H1 (cell line): Measurements from ENCODE around the gene NUP133. TPM values are rescaled to one million over a fixed set of nuclear protein-coding genes. Genes with fewer than 3 reads are reported as not detected.

Experiments used
- CTCF ChIA-PET: fragments of 300-600 bp; sonication (Branson Sonifier 250); formaldehyde crosslinking; loops from one replicate; lab custom pipeline; 2021; ENCODE audit not compliant: partially characterized antibody; lab: Charles Lee
- POLR2A ChIA-PET: fragments of 300-600 bp; sonication (Branson Sonifier 250); formaldehyde crosslinking; loops from one replicate; lab custom pipeline; 2021; ENCODE audit warnings: inconsistent platforms; ENCODE audit not compliant: partially characterized antibody; lab: Charles Lee
- DNase-seq, 2 experiments: peaks; one replicate each; pipeline versions ENCODE4 v3.0.0 to v3.0.0-alpha.2; 2010 to 2022; ENCODE audit warnings: low spot score in 2 of 2, low read depth in 1 of 2, mixed read lengths in 1 of 2
- FAIRE-seq: peaks from 2 replicates; lab custom pipeline; 2011; peaks lifted over from hg19 to GRCh38; lab: Jason Lieb, UNC
- H2AFZ ChIP-seq: 2 replicates; pipeline ENCODE4 v1.8.1; 2012; ENCODE audit warnings: low read length, inconsistent platforms
- H2AK5ac ChIP-seq: 2 replicates; pipeline ENCODE4 v1.6.1; 2013; ENCODE audit warnings: low read depth, low read length
- H2BK120ac ChIP-seq: replicated peaks from 2 replicates; pipeline ENCODE3; 2013; ENCODE audit warnings: low read depth, low read length, inconsistent platforms
- H2BK12ac ChIP-seq: 2 replicates; pipeline ENCODE4 v1.6.1; 2013; ENCODE audit warnings: low read depth, low read length
- H2BK15ac ChIP-seq: 2 replicates; pipeline ENCODE4 v1.6.1; 2013; ENCODE audit warnings: low read length
- H2BK20ac ChIP-seq: 2 replicates; pipeline ENCODE4 v1.6.1; 2013; ENCODE audit warnings: low read length
- H2BK5ac ChIP-seq: 2 replicates; pipeline ENCODE4 v1.6.1; 2013; ENCODE audit warnings: low read depth, low read length
- H3K14ac ChIP-seq: 2 replicates; pipeline ENCODE4 v1.6.1; 2013; ENCODE audit warnings: inconsistent platforms; ENCODE audit not compliant: insufficient read length
- H3K18ac ChIP-seq: 2 replicates; pipeline ENCODE4 v1.6.1; 2013; ENCODE audit warnings: low read length; ENCODE audit errors: extremely low read depth
- H3K23ac ChIP-seq: 2 replicates; pipeline ENCODE4 v1.6.1; 2013; ENCODE audit warnings: inconsistent platforms; ENCODE audit not compliant: insufficient read length
- H3K23me2 ChIP-seq: 2 replicates; pipeline ENCODE4 v1.6.1; 2013; ENCODE audit warnings: low read depth, low read length
- H3K27ac ChIP-seq: 2 replicates; pipeline ENCODE4 v1.6.1; 2011; ENCODE audit warnings: low read depth, low read length, inconsistent platforms
- H3K27me3 ChIP-seq, 4 experiments: replicated peaks in 1 of 4; 1 replicate in 1 of 4; 2 replicates in 3 of 4; pipeline versions ENCODE4 v1.6.1 to v1.8.1; 2011 to 2013; ENCODE audit warnings: low read length in 3 of 4, mild to moderate bottlenecking in 3 of 4, inconsistent platforms in 2 of 4, mixed read lengths in 2 of 4, moderate library complexity in 1 of 4; ENCODE audit not compliant: control insufficient read depth in 3 of 4, insufficient read depth in 3 of 4; ENCODE audit errors: extremely low read depth in 1 of 4
- H3K36me3 ChIP-seq, 4 experiments: 2 replicates each; pipeline versions ENCODE4 v1.6.1 to v1.8.1; 2011 to 2013; ENCODE audit warnings: mild to moderate bottlenecking in 4 of 4, low read length in 3 of 4, moderate library complexity in 2 of 4, control low read depth in 1 of 4, inconsistent platforms in 1 of 4; ENCODE audit not compliant: insufficient read depth in 4 of 4, control insufficient read depth in 2 of 4
- H3K4ac ChIP-seq: replicated peaks from 2 replicates; pipeline ENCODE3; 2013; ENCODE audit warnings: low read length, low read depth, mixed read lengths, inconsistent platforms; ENCODE audit not compliant: insufficient read length
- H3K4me1 ChIP-seq, 4 experiments: replicated peaks in 1 of 4; 1 replicate in 1 of 4; 2 replicates in 3 of 4; pipeline versions ENCODE4 v1.6.1 to v1.8.1; 2011 to 2013; ENCODE audit warnings: low read length in 3 of 4, inconsistent platforms in 2 of 4, mixed read lengths in 1 of 4; ENCODE audit not compliant: insufficient read depth in 4 of 4, control insufficient read depth in 3 of 4
- H3K4me2 ChIP-seq, 2 experiments: 2 replicates each; pipeline versions ENCODE4 v1.6.1 to v1.8.1; 2011 to 2013; ENCODE audit warnings: low read depth in 2 of 2, low read length in 2 of 2, control low read depth in 1 of 2, inconsistent platforms in 1 of 2, mild to moderate bottlenecking in 1 of 2; ENCODE audit not compliant: insufficient read depth in 1 of 2
- H3K4me3 ChIP-seq, 4 experiments: fragments of 200-600, 300-600 bp in 1 of 4; sonication (generic), shearing (Covaris generic), sonication (Bioruptor Twin) in 1 of 4; 2 replicates each; pipeline versions ENCODE4 v1.5.1 to v1.8.1; 2011 to 2016; ENCODE audit warnings: low read length in 4 of 4, low read depth in 3 of 4, control low read depth in 2 of 4, inconsistent platforms in 2 of 4, mild to moderate bottlenecking in 2 of 4, mixed read lengths in 1 of 4, moderate library complexity in 1 of 4; ENCODE audit not compliant: insufficient read depth in 2 of 4; ENCODE audit errors: extremely low read depth in 1 of 4
- H3K56ac ChIP-seq: replicated peaks from 2 replicates; pipeline ENCODE3; 2013; ENCODE audit warnings: low read depth, mild to moderate bottlenecking, mixed read lengths, low read length, inconsistent platforms; ENCODE audit not compliant: insufficient read length
- H3K79me1 ChIP-seq: 2 replicates; pipeline ENCODE4 v1.6.1; 2013; ENCODE audit warnings: low read depth, low read length, control low read depth
- H3K79me2 ChIP-seq, 2 experiments: 2 replicates each; pipeline versions ENCODE4 v1.6.1 to v1.8.1; 2012 to 2013; ENCODE audit warnings: low read length in 2 of 2, mild to moderate bottlenecking in 2 of 2, inconsistent platforms in 1 of 2; ENCODE audit not compliant: insufficient read depth in 2 of 2, control insufficient read depth in 1 of 2
- H3K9ac ChIP-seq, 4 experiments: replicated peaks in 1 of 4; 1 replicate in 1 of 4; 2 replicates in 3 of 4; pipeline versions ENCODE4 v1.6.1 to v1.8.1; 2011 to 2013; ENCODE audit warnings: low read depth in 3 of 4, low read length in 3 of 4, control low read depth in 2 of 4, mild to moderate bottlenecking in 2 of 4, moderate library complexity in 2 of 4, inconsistent platforms in 1 of 4; ENCODE audit errors: extremely low read depth in 1 of 4
- H3K9me3 ChIP-seq, 2 experiments: 2 replicates each; pipeline versions ENCODE4 v1.6.1 to v1.8.1; 2012 to 2013; ENCODE audit warnings: mild to moderate bottlenecking in 2 of 2, moderate library complexity in 2 of 2, control low read depth in 1 of 2, inconsistent platforms in 1 of 2, low read depth in 1 of 2, low read length in 1 of 2, mixed read lengths in 1 of 2; ENCODE audit not compliant: insufficient read depth in 2 of 2
- H4K20me1 ChIP-seq, 2 experiments: replicated peaks in 1 of 2; 2 replicates each; pipeline versions ENCODE3 to v1.8.1; 2011 to 2013; ENCODE audit warnings: inconsistent platforms in 2 of 2, low read length in 2 of 2, mild to moderate bottlenecking in 1 of 2; ENCODE audit not compliant: insufficient read depth in 2 of 2, control insufficient read depth in 1 of 2
- H4K5ac ChIP-seq: 2 replicates; pipeline ENCODE4 v1.6.1; 2013; ENCODE audit warnings: low read length, low read depth, mixed read lengths, inconsistent platforms; ENCODE audit not compliant: insufficient read length
- H4K8ac ChIP-seq: 2 replicates; pipeline ENCODE4 v1.8.0; 2013; ENCODE audit warnings: mild to moderate bottlenecking, moderate library complexity, low read length, inconsistent platforms; ENCODE audit not compliant: insufficient read depth; ENCODE audit errors: extremely low read depth
- H4K91ac ChIP-seq: replicated peaks from 2 replicates; pipeline ENCODE3; 2013; ENCODE audit warnings: low read length, mixed read lengths, inconsistent platforms; ENCODE audit not compliant: insufficient read length
- CEBPB ChIP-seq: IDR thresholded peaks from 2 replicates; pipeline ENCODE4 v1.6.1; 2012; ENCODE audit warnings: low read depth, low read length
- WGBS, 2 experiments: shearing (Covaris generic) in 1 of 2; methylation state at CpG; one replicate each; pipeline versions ENCODE4 v1.1.6 to v1.1.7; 2013 to 2015; ENCODE audit warnings: low lambda C conversion rate in 2 of 2, mixed read lengths in 2 of 2, inconsistent platforms in 1 of 2, low coverage in 1 of 2, missing lambda C conversion rate in 1 of 2; ENCODE audit not compliant: insufficient replicate concordance in 2 of 2, insufficient coverage in 1 of 2, insufficient read length in 1 of 2; ENCODE audit errors: extremely low coverage in 1 of 2, missing lambda C conversion rate in 1 of 2; 5-methylcytosine and 5-hydroxymethylcytosine counted together
- polyA plus RNA-seq, 7 experiments: library from polyadenylated mRNA; depleted of rRNA in 3 of 7; stranded (reverse) in 5 of 7; unstranded in 2 of 7; fragments of >200 nt in 5 of 7; fragments of 200-250 nt in 2 of 7; gene quantifications; 1 replicate in 5 of 7; 2 replicates in 1 of 7; 4 replicates in 1 of 7; pipeline versions ENCODE4 v1.2.1 to v1.2.3, GENCODE V29; 2011 to 2013; ENCODE audit warnings: missing spikeins in 2 of 7, mixed read lengths in 2 of 7
- total RNA-seq: library from RNA; stranded (reverse); fragmentation: NEBNext Ultra II Directional; extraction: Animal tissue kit (Norgen Biotek cat#: 25700); gene quantifications from 2 replicates; pipeline ENCODE4 v1.2.1, GENCODE V29; 2021
- TF ChIP-seq, protein P1 (sequence below): IDR thresholded peaks from 2 replicates; pipeline ENCODE4 v1.6.1; 2012; ENCODE audit warnings: inconsistent platforms

NUP133 gene
- total and polyA plus RNA-seq, 2 of the 8 experiments (the other 6 are each of a cell fraction or from before 2014, with no cell fraction given) = 20.6 to 72.1 TPM

DNA sequence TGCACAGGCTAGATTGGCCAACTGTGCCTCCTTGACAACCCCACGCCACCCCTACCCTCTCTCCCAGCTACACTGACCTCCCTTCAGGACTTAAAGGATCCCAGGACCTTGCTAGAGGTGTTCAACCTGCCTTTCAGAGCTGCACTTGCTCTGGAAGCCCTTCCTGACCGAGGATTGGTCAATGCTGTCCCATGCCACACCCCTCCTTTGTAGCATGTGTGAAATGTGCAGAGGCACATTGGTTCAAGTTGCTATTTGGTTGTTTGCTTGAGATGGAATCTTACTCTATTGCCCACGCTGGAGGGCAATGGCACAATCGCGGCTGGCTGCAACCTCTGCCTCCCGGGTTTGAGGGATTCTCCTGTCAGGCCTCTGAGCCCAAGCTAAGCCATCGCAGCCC, 96.1 kb downstream of the NUP133 start:
- no peak overlapping the region for H4K8ac ChIP-seq
- TF ChIP-seq, protein P1, sequence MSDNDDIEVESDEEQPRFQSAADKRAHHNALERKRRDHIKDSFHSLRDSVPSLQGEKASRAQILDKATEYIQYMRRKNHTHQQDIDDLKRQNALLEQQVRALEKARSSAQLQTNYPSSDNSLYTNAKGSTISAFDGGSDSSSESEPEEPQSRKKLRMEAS = 0 out of 2 replicates have a peak, but pooled peaks have one; percentile 16
- TF ChIP-seq CEBPB = no peak
- H3K4ac ChIP-seq = no peak overlapping the region
- no peak for DNase-seq
- H3K4me2 ChIP-seq = 0 out of 4 replicates have a peak overlapping the region, but pooled peaks have one; percentile 36 to 38
- H3K23me2 ChIP-seq = peaks cover 6% of the 10 kb centered on the region; the same call in 1 of the 2 replicates
- no peak overlapping the region for H3K4me3 ChIP-seq
- no peaks in the 10 kb centered on the region for H3K79me1 ChIP-seq
- no peaks in the 10 kb centered on the region for H4K20me1 ChIP-seq
- no peak overlapping the region for H3K56ac ChIP-seq
- CTCF ChIA-PET = interaction anchor here (0.6 to 1.7 kb wide), 5 partner anchors 8 to 1231 kb away, joined by 3 to 6 read pairs (median 3); no protein-coding TSS in a partner anchor
- H2BK20ac ChIP-seq = no peak overlapping the region
- H2AFZ ChIP-seq = no peak overlapping the region
- 85% methylated on average over 7 of the region's 7 CpGs; no CpG with 5 or more reads in 1 of the 2 experiments for WGBS, 2 experiments
- H3K36me3 ChIP-seq = no peaks in the 10 kb centered on the region
- no peak overlapping the region for H3K9ac ChIP-seq
- POLR2A ChIA-PET = interaction anchor here (1.3 to 6.9 kb wide), 2 partner anchors 20 to 69 kb away, joined by 4 to 48 read pairs; partner anchors contain the start of genes ACTA1 and CCSAP
- no peak overlapping the region for H3K14ac ChIP-seq
- H2BK15ac ChIP-seq = no peak overlapping the region
- H2AK5ac ChIP-seq = peak overlapping the region; percentile 77; the same call in 1 of the 2 replicates
- H3K9me3 ChIP-seq = no peaks in the 10 kb centered on the region
- H3K27ac ChIP-seq = no peak overlapping the region
- no peaks in the 10 kb centered on the region for H3K79me2 ChIP-seq
- H3K23ac ChIP-seq = no peak overlapping the region
- H2BK12ac ChIP-seq = peak overlapping the region; percentile 93; the same call in 1 of the 2 replicates
- H3K4me1 ChIP-seq = peaks cover 16 to 38% (median 27%) of the 10 kb centered on the region in 4 experiments
- FAIRE-seq = no peak
- no peak overlapping the region for H2BK120ac ChIP-seq
- peak overlapping the region; percentile 90; the same call in 1 of the 2 replicates for H3K18ac ChIP-seq
- H4K91ac ChIP-seq = peak overlapping the region; percentile 70
- no peak overlapping the region for H4K5ac ChIP-seq
- peaks cover 8 to 36% (median 32%) of the 10 kb centered on the region in 4 experiments for H3K27me3 ChIP-seq
- H2BK5ac ChIP-seq = peak overlapping the region; percentile 16; the same call in 1 of the 2 replicates
